Sigmoid colon (tissue), 4 donors: Measurements from ENCODE around the gene NREP.

ENCODE experiments used
- CTCF ChIP-seq, 4 experiments: fragments of 450-650 bp in 3 of 4; fragments of 200-600 bp in 1 of 4; IDR thresholded peaks; one replicate each; pipeline ENCODE4 v1.5.1; 2016 to 2019; ENCODE audit warnings: antibody characterized with exemption in 4 of 4, mild to moderate bottlenecking in 3 of 4, moderate library complexity in 2 of 4
- EP300 ChIP-seq, 4 donors: sonication (generic); formaldehyde crosslinking; IDR thresholded peaks; one replicate each; pipeline ENCODE4 v1.6.1; 2017; ENCODE audit warnings: antibody characterized with exemption in 4 of 4
- POLR2A ChIP-seq, 2 donors: fragments of 450-650 bp; IDR thresholded peaks; one replicate each; pipeline ENCODE4 v1.6.1; 2016; ENCODE audit warnings: antibody characterized with exemption in 2 of 2, mild to moderate bottlenecking in 2 of 2, moderate library complexity in 2 of 2

GRCh38 chr5:111694133-111694532 lies 62.9 kb downstream of the NREP start:
- no peak for TF ChIP-seq CTCF (IDR thresholded peaks at IDR 0.05)
- TF ChIP-seq POLR2A (IDR thresholded peaks at IDR 0.05) = no peak
- no peak for TF ChIP-seq EP300 (IDR thresholded peaks at IDR 0.05)
